Measurements from ENCODE around the gene BORCS5.
"Not testable (repeated sequence)": the region's sequence is repeated elsewhere in the genome, so short reads cannot be mapped to it uniquely, and the experiment has no call there.

The BORCS5 gene

DNA sequence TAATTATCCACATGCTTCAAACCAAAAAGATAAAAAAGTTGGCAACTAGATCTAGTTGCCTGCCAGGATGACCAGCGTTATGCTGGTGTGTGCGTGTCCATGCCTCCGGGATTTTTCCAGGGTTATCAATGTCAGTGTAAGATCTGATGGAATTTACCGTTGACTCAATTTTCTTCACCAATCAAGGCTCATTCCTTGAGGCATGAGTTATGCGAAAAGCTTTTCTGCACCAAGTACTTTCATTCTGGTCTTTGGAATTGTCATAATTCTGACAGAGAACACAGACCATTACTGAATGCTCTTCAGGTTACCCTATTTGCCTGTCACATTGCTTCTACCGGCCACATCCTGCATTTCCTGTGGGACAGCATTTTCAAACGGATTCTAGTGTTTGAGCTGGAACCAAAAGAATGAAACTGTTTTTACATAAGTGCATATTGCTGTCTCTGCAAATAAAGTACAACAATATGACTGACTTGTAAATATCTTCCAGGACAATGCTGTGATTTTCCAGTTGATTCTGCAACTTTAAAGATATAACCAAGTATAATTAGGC lies 114.0 kb downstream of the BORCS5 start:
- no peaks in the 10 kb centered on the region for H3K36me3 ChIP-seq (ENCODE audit: insufficient read depth)
- no peaks in the 10 kb centered on the region for H3K4me1 ChIP-seq (ENCODE audit: low read depth, poor library complexity, severe bottlenecking)
- H3K79me2 ChIP-seq (ENCODE audit: insufficient read depth, low read depth): no peaks in the 10 kb centered on the region
- no peak overlapping the region for H3K4me2 ChIP-seq
- no peak overlapping the region for H3K9ac ChIP-seq
- no peak overlapping the region for H3K4me3 ChIP-seq (IDR thresholded peaks at IDR 0.05; ENCODE audit: insufficient read depth, low read depth, low read length)
- TF ChIP-seq, protein P1, sequence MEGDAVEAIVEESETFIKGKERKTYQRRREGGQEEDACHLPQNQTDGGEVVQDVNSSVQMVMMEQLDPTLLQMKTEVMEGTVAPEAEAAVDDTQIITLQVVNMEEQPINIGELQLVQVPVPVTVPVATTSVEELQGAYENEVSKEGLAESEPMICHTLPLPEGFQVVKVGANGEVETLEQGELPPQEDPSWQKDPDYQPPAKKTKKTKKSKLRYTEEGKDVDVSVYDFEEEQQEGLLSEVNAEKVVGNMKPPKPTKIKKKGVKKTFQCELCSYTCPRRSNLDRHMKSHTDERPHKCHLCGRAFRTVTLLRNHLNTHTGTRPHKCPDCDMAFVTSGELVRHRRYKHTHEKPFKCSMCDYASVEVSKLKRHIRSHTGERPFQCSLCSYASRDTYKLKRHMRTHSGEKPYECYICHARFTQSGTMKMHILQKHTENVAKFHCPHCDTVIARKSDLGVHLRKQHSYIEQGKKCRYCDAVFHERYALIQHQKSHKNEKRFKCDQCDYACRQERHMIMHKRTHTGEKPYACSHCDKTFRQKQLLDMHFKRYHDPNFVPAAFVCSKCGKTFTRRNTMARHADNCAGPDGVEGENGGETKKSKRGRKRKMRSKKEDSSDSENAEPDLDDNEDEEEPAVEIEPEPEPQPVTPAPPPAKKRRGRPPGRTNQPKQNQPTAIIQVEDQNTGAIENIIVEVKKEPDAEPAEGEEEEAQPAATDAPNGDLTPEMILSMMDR (conservative IDR thresholded peaks at IDR 0.05; ENCODE audit: low read depth, low read length): no peak
- H3K27ac ChIP-seq: no peak overlapping the region
- no peaks in the 10 kb centered on the region for H4K20me1 ChIP-seq (ENCODE audit: insufficient read depth)
- H3K27me3 ChIP-seq (ENCODE audit: insufficient read depth, low read depth): no peaks in the 10 kb centered on the region
- H2AFZ ChIP-seq (ENCODE audit: low read depth): no peak overlapping the region

DNA sequence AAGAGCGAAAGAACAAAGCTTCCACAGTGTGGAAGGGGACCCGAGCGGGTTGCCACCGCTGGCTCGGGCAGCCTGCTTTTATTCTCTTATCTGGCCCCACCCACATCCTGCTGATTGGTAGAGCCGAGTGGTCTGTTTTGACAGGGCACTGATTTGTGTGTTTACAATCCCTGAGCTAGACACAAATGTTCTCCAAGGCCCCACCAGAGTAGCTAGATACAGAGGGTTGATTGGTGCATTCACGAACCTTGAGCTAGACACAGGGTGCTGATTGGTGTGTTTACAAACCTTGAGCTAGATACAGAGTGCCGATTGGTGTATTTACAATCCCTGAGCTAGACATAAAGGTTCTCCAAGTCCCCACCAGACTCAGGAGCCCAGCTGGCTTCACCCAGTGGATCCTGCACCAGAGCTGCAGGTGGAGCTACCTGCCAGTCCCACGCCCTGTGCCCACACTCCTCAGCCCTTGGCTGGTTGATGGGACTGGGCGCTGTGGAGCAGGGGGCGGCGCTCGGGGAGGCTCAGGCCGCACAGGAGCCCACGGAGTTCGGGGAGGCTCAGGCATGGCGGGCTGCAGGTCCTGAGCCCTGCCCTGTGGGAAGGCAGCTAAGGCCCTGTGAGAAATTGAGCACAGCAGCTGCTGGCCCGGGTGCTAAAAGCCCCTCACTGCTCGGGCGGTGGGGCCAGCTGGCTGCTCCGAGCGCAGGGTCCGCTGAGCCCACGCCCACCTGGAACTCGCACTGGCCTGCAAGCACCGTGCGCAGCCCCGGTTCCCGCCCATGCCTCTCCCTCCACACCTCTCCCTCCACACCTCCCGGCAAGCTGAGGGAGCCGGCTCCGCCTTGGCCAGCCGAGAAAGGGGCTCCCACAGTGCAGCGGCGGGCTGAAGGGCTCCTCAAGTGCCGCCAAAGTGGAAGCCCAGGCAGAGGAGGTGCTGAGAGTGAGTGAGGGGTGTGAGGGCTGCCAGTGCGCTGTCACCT lies 115.4 kb downstream of the BORCS5 start:
- not testable (repeated sequence) for H4K20me1 ChIP-seq (ENCODE audit: insufficient read depth); H2AFZ ChIP-seq (ENCODE audit: low read depth); H3K4me2 ChIP-seq; H3K4me1 ChIP-seq (ENCODE audit: low read depth, poor library complexity, severe bottlenecking); H3K27ac ChIP-seq; H3K9ac ChIP-seq; H3K4me3 ChIP-seq (IDR thresholded peaks at IDR 0.05; ENCODE audit: insufficient read depth, low read depth, low read length); H3K79me2 ChIP-seq (ENCODE audit: insufficient read depth, low read depth); H3K27me3 ChIP-seq (ENCODE audit: insufficient read depth, low read depth); H3K36me3 ChIP-seq (ENCODE audit: insufficient read depth)

DNA sequence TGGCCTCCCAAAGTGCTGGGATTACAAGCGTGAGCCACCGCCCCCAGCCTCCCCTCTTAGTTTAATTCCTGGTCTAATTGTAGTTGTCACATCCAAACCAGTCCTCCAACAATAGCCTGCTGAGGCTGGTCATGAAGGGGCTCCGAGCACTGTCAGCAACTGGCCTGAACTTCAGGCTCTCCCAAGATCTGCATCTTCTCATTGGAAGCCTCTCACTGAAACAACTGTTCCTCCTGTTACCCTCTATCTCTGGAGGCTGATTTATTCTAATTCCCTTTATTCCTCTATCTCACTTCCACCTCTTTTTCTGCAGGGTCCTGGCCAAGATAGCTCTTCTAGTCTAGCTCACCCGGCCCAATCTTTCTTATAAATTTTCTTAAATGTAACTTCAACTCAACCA lies 116.3 kb downstream of the BORCS5 start:
- Histone ChIP-seq H3K27ac (no peak overlapping the region), H3K9ac (no peak overlapping the region), H4K20me1 (ENCODE audit: insufficient read depth) (no peaks in the 10 kb centered on the region), H3K4me1 (ENCODE audit: low read depth, poor library complexity, severe bottlenecking) (no peaks in the 10 kb centered on the region), H3K4me3 (IDR thresholded peaks at IDR 0.05; ENCODE audit: insufficient read depth, low read depth, low read length) (no peak overlapping the region), H3K4me2 (no peak overlapping the region), H2AFZ (ENCODE audit: low read depth) (no peak overlapping the region), H3K36me3 (ENCODE audit: insufficient read depth) (no peaks in the 10 kb centered on the region), H3K79me2 (ENCODE audit: insufficient read depth, low read depth) (no peaks in the 10 kb centered on the region), H3K27me3 (ENCODE audit: insufficient read depth, low read depth) (no peaks in the 10 kb centered on the region)
- TF ChIP-seq, protein P1 (conservative IDR thresholded peaks at IDR 0.05; ENCODE audit: low read depth, low read length): no peak

DNA sequence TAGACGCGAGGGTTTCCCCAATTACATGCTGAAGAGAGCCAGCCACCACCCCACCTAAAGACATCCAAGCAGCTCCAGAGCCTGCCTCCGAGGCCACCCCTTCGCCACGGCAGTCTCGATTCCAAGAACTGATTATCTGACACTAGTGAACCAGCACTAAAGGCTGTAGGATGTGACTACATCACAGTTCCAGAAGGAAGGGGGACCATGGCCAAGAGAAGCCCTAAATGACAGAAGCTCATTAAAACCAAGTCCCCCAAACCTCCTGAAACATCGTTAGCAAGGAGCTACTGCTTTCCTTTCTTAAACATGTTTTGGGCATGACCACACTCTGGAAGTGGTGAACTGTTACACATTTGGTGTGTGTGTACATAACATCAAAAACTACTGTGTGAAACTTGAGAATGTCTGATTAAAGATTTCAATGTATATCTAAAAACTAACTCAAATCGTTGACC lies 117.6 kb downstream of the BORCS5 start:
- no peaks in the 10 kb centered on the region for H3K4me1 ChIP-seq (ENCODE audit: low read depth, poor library complexity, severe bottlenecking)
- H3K9ac ChIP-seq: no peak overlapping the region
- H3K4me2 ChIP-seq: no peak overlapping the region
- TF ChIP-seq, protein P1 (conservative IDR thresholded peaks at IDR 0.05; ENCODE audit: low read depth, low read length): no peak
- H3K27me3 ChIP-seq (ENCODE audit: insufficient read depth, low read depth): no peaks in the 10 kb centered on the region
- no peak overlapping the region for H2AFZ ChIP-seq (ENCODE audit: low read depth)
- H4K20me1 ChIP-seq (ENCODE audit: insufficient read depth): no peaks in the 10 kb centered on the region
- H3K4me3 ChIP-seq (IDR thresholded peaks at IDR 0.05; ENCODE audit: insufficient read depth, low read depth, low read length): no peak overlapping the region
- H3K36me3 ChIP-seq (ENCODE audit: insufficient read depth): no peaks in the 10 kb centered on the region
- no peak overlapping the region for H3K27ac ChIP-seq
- H3K79me2 ChIP-seq (ENCODE audit: insufficient read depth, low read depth): no peaks in the 10 kb centered on the region
